Left ventricle myocardium inferior (tissue), 1 donor: ENCODE measurements around the gene TUBGCP3. TPM values are rescaled to one million over a fixed set of nuclear protein-coding genes. Genes with fewer than 3 reads are reported as not detected.

Experiments used
- DNase-seq: peaks from one replicate; pipeline ENCODE4 v3.0.0-alpha.2; 2020
- H3K27ac ChIP-seq: fragments of 200-600 bp; replicated peaks from 2 replicates; pipeline ENCODE4 v1.8.0; 2021
- H3K27me3 ChIP-seq: fragments of 200-600 bp; 2 replicates; pipeline ENCODE4 v1.8.0; 2021; ENCODE audit warnings: low read depth
- H3K36me3 ChIP-seq: fragments of 200-600 bp; 2 replicates; pipeline ENCODE4 v1.8.0; 2021
- H3K4me1 ChIP-seq: fragments of 200-600 bp; 2 replicates; pipeline ENCODE4 v1.8.0; 2021
- H3K4me3 ChIP-seq: fragments of 200-600 bp; 2 replicates; pipeline ENCODE4 v1.8.0; 2021; ENCODE audit warnings: mild to moderate bottlenecking, moderate library complexity
- H3K9me3 ChIP-seq: fragments of 200-600 bp; replicated peaks from 2 replicates; pipeline ENCODE4 v1.8.0; 2021
- intact Hi-C: fragments of 100-400 bp; cut with micrococcal nuclease; formaldehyde crosslinking; loops from one replicate; pipeline ENCODE4 v1.11.0; 2022
- total RNA-seq: library from RNA; stranded (reverse); fragmentation: NEBNext Ultra II Directional; extraction: Animal tissue kit (Norgen Biotek cat#: 25700); gene quantifications from one replicate; pipeline ENCODE4 v1.2.1, GENCODE V29; 2021
- TF ChIP-seq, protein P1 (sequence below): fragments of 200-600 bp; IDR thresholded peaks from 2 replicates; pipeline ENCODE4 v1.8.0; 2021; ENCODE audit warnings: antibody characterized with exemption, mild to moderate bottlenecking, borderline replicate concordance
- donor health status: DM: no; HTN: yes; CAD: no; lungs with severe emphysema.

Gene TUBGCP3
- total RNA-seq, 1 donor from 2014 or later, result 16.7 TPM

DNA sequence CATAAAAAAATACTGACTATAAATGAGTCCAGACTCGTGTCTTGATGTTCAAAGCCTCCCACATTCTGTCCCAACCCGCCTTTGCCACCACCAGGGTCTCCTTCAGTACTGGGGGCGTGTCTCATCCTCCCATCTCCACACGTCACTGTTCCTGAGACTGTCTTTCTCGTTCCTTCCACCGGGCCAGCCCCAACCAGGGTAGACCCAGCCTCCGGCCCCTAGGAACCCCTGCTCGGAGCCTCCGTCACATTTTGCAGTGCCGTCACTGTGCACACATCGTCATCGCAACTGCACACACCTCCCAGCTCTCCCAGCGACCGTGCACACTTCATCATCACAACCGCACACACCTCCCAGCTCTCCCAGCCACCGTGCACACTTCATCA is 138.4 kb downstream of the TUBGCP3 start:
- no peak for DNase-seq

DNA sequence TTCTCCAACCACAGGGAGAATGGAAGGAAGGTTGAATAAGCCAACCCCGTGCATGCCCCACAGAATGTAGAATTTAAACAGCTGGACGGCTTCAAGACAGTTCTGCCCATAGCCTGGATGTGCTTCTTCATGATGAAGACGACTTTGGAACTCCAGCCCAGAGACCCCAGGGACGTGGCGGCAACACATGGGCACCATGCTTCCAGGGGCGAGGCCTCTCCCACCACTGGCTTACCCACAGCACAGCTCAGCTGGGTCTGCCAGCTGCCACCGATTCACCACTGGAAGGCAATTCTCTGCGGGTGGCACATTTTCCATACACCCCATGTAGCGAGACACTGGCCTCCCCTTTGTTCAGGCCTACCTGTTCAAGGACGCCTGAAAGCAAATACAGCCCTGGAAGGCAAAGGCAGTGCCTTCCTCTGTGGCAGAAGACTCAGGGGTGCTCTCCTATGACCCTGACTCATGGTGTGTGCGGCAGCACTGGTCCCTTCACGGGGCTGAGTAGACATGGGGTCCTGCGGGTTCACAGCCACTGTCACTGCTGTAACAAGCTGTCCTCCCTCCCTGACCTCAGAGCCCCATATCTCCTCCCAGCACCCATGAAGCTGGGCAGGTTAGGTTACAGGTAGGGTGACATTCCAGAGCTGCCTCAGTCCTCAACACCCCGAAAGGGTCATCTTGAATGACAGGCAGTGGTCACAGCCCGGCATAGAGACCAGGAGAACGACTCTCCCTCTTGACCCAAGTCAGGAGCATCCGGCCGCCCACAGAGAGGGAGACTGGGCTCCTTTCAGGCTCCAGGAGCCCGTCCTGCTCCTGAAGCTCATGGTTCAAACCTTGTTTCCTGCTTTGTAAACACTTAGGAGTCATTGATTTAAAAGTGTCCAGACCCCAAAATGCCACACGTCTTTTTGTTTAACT is 139.1 kb downstream of the TUBGCP3 start:
- Histone ChIP-seq H3K9me3 (no peaks in the 10 kb centered on the region), H3K36me3 (no peaks in the 10 kb centered on the region), H3K27me3 (peaks cover 86% of the 10 kb centered on the region), H3K27ac (no peak overlapping the region), H3K4me1 (peaks cover under 1% of the 10 kb centered on the region), H3K4me3 (no peak overlapping the region)
- TF ChIP-seq, protein P1, sequence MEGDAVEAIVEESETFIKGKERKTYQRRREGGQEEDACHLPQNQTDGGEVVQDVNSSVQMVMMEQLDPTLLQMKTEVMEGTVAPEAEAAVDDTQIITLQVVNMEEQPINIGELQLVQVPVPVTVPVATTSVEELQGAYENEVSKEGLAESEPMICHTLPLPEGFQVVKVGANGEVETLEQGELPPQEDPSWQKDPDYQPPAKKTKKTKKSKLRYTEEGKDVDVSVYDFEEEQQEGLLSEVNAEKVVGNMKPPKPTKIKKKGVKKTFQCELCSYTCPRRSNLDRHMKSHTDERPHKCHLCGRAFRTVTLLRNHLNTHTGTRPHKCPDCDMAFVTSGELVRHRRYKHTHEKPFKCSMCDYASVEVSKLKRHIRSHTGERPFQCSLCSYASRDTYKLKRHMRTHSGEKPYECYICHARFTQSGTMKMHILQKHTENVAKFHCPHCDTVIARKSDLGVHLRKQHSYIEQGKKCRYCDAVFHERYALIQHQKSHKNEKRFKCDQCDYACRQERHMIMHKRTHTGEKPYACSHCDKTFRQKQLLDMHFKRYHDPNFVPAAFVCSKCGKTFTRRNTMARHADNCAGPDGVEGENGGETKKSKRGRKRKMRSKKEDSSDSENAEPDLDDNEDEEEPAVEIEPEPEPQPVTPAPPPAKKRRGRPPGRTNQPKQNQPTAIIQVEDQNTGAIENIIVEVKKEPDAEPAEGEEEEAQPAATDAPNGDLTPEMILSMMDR, result no peak
- intact Hi-C loops, result no loop called here
- DNase-seq, result no peak

More for the DNA sequence above, 138.4 kb downstream of the TUBGCP3 start:
- Histone ChIP-seq H3K27me3 (peaks cover 86% of the 10 kb centered on the region), H3K4me1 (no peaks in the 10 kb centered on the region), H3K36me3 (no peaks in the 10 kb centered on the region), H3K9me3 (no peaks in the 10 kb centered on the region), H3K4me3 (no peak overlapping the region), H3K27ac (no peak overlapping the region)
- TF ChIP-seq, protein P1, result no peak
- intact Hi-C loops, result no loop called here

DNA sequence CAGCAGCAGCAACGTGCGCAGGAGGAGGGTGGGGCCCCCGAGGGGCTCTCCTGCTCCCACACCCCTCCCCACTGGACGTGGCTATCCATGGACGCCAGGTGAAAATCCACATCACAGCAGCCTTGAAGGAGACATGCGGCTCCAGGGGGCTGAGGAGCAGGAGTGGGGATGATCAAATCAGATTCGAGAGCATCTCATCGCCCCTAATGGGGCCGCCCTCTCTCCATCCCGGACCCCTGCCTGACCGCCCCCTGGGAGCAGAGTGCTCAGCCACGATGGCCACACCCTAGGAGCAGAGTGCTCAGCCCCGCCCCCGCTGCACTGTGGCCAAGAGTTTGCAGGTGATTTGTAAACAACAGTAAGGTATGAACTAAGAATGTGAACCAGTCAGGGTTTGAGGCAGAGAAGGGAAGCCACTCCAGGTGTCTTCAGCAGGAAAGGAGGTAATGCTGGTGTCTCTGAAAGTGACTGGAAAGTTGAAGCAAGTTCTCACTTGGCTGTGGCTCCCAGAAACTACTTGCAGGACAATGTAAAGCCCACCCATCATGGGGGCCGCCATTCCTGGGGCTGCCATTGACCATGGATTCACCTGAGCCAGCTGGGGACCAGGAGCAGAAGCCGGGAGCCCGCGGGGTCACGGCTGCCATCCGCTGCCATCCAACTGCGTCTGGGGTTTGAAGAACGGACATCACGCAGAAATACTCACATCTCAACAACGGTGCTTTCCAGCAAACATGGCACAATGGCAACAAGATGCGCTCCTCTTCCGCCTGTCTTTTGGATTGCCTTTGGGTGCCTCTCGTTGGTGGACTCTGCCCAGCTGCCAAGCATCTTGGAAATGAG is 140.0 kb downstream of the TUBGCP3 start:
- peaks cover 86% of the 10 kb centered on the region for H3K27me3 ChIP-seq
- H3K9me3 ChIP-seq, result no peaks in the 10 kb centered on the region
- H3K36me3 ChIP-seq, result no peaks in the 10 kb centered on the region
- H3K4me1 ChIP-seq, result peaks cover 5% of the 10 kb centered on the region
- TF ChIP-seq, protein P1, result no peak
- H3K4me3 ChIP-seq, result no peak overlapping the region
- DNase-seq, result no peak
- no peak overlapping the region for H3K27ac ChIP-seq
- intact Hi-C loops, result no loop called here

DNA sequence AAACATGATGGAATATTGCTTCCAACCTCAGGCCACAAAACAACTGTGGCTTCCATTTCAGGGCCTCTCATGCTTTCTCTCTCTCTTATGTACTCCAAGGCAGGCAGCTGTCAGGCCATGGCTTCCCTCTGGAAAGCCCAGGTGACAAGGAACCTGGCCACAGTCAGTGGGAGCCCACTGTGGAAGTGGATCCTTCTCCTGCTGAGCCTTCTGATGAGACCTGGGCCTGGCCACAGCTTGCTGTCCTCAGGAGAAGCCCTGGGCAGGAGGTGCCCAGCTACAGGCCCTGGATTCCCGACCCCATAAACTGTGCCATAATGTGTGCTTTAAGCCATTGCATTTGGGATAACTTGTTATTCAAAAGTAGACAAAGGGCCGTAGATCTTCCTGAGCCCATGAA is 140.6 kb downstream of the TUBGCP3 start:
- H3K27me3 ChIP-seq, result peaks cover 86% of the 10 kb centered on the region
- H3K4me3 ChIP-seq, result no peak overlapping the region
- intact Hi-C loops, result no loop called here
- H3K9me3 ChIP-seq, result no peaks in the 10 kb centered on the region
- peaks cover 5% of the 10 kb centered on the region for H3K4me1 ChIP-seq
- TF ChIP-seq, protein P1, result no peak
- H3K27ac ChIP-seq, result no peak overlapping the region
- DNase-seq, result no peak
- H3K36me3 ChIP-seq, result no peaks in the 10 kb centered on the region

DNA sequence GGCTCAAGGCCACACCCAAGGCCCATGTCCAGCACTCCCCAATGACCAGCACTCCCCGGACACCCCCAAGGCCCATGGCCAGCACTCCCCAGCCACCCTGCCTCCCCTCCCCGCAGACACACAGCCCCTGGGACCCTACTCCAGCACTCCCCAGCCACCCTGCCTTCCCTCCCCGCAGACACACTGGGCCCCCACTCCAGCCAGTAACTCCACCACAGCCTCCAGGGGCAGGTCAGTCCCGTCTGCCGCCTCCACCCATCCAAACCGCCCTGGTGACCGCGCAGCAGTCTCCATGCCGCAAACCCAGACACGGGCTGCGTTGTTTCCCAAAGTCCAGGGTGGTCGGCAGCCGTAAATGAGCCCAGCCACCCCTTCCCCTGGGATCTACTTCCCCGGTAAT is 141.1 kb downstream of the TUBGCP3 start:
- Histone ChIP-seq H3K27me3 (peaks cover 86% of the 10 kb centered on the region), H3K36me3 (no peaks in the 10 kb centered on the region), H3K4me3 (no peak overlapping the region), H3K9me3 (no peaks in the 10 kb centered on the region), H3K4me1 (peaks cover 5% of the 10 kb centered on the region), H3K27ac (no peak overlapping the region)
- TF ChIP-seq, protein P1, result no peak
- intact Hi-C loops, result no loop called here
- no peak for DNase-seq
